Glutamatergic neuron (in vitro differentiated cells): Measurements from ENCODE around the gene FITM1. TPM values are rescaled to one million over a fixed set of nuclear protein-coding genes. Genes with fewer than 3 reads are reported as not detected.

Experiments
- DNase-seq: peaks from one replicate; pipeline ENCODE4 v3.0.0; 2022
- H3K27ac Mint-ChIP-seq: one replicate; pipeline ENCODE4 v1.8.0; 2020; ENCODE audit warnings: mild to moderate bottlenecking, mixed read lengths, inconsistent platforms; ENCODE audit not compliant: unreplicated experiment
- H3K27me3 Mint-ChIP-seq: one replicate; pipeline ENCODE4 v1.8.0; 2020; ENCODE audit warnings: mild to moderate bottlenecking, moderate library complexity, mixed read lengths, inconsistent platforms; ENCODE audit not compliant: unreplicated experiment
- H3K36me3 Mint-ChIP-seq: one replicate; pipeline ENCODE4 v1.8.0; 2020; ENCODE audit warnings: mild to moderate bottlenecking, mixed read lengths, inconsistent platforms; ENCODE audit not compliant: unreplicated experiment
- H3K4me1 Mint-ChIP-seq: one replicate; pipeline ENCODE4 v1.8.0; 2020; ENCODE audit warnings: mild to moderate bottlenecking, low read depth, mixed read lengths, inconsistent platforms; ENCODE audit not compliant: unreplicated experiment
- H3K4me3 Mint-ChIP-seq: one replicate; pipeline ENCODE4 v1.8.0; 2020; ENCODE audit warnings: mild to moderate bottlenecking, mixed read lengths, inconsistent platforms; ENCODE audit not compliant: unreplicated experiment
- H3K9me3 Mint-ChIP-seq: one replicate; pipeline ENCODE4 v1.8.0; 2020; ENCODE audit warnings: mild to moderate bottlenecking, moderate library complexity, mixed read lengths, inconsistent platforms; ENCODE audit not compliant: unreplicated experiment
- total RNA-seq: library from RNA; stranded (reverse); fragmentation: NEBNext Ultra II Directional; extraction: Animal tissue kit (Norgen Biotek cat#: 25700); gene quantifications from one replicate; pipeline ENCODE4 v1.2.1, GENCODE V29; 2021; ENCODE audit not compliant: unreplicated experiment
- TF ChIP-seq, protein P1 (sequence below): fragments of 200-600 bp; sonication (generic); IDR thresholded peaks from one replicate; pipeline ENCODE4 v1.5.0; 2021; ENCODE audit not compliant: partially characterized antibody, unreplicated experiment

FITM1 gene
- total RNA-seq, 1 donor from 2014 or later = 0.66 TPM

DNA sequence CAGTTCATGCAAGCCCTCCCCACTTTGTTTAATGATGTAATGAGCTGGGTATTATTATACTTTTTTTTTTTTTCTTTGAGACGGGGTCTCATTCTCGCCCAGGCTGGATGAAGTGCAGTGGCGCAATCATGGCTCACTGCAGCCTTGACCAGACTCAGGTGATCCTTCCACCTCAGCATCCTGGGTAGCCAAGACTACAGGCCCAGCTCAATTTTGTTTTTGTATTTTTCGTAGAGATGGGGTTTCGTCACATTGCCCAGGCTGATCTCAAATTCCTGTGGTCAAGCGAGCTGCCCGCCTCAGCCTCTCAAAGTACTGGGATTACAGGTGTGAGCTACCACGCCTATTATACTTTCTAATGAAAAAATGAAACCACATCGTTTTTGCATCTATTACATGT lies 20.4 kb upstream of the FITM1 start:
- DNase-seq = no peak
- Mint-ChIP-seq H3K27me3 (peaks cover 4% of the 10 kb centered on the region), H3K27ac (no peak overlapping the region), H3K36me3 (peaks cover 2% of the 10 kb centered on the region), H3K4me3 (no peak overlapping the region), H3K4me1 (peaks cover 2% of the 10 kb centered on the region), H3K9me3 (peaks cover 7% of the 10 kb centered on the region)
- TF ChIP-seq, protein P1, sequence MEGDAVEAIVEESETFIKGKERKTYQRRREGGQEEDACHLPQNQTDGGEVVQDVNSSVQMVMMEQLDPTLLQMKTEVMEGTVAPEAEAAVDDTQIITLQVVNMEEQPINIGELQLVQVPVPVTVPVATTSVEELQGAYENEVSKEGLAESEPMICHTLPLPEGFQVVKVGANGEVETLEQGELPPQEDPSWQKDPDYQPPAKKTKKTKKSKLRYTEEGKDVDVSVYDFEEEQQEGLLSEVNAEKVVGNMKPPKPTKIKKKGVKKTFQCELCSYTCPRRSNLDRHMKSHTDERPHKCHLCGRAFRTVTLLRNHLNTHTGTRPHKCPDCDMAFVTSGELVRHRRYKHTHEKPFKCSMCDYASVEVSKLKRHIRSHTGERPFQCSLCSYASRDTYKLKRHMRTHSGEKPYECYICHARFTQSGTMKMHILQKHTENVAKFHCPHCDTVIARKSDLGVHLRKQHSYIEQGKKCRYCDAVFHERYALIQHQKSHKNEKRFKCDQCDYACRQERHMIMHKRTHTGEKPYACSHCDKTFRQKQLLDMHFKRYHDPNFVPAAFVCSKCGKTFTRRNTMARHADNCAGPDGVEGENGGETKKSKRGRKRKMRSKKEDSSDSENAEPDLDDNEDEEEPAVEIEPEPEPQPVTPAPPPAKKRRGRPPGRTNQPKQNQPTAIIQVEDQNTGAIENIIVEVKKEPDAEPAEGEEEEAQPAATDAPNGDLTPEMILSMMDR = no peak

DNA sequence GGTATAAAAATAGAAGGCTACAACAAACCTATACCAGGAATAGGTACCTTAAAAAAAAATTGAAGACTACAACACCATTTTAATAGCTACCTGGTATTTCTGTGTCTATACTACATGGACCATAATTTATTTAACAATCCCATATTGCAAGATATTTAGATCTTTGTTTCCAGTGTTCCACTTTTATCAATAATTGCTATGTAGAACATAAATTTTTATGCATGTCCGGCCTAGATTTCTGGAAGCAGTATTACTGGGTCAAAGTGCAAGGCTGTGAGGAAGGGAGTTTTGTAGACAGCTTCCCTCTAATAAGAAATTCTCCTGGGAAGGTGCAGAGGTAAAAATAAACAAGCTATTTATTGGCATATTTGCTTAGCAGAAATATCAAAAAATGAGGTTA lies 19.9 kb upstream of the FITM1 start:
- no peak for DNase-seq
- Mint-ChIP-seq H3K27ac (no peak overlapping the region), H3K9me3 (peaks cover 9% of the 10 kb centered on the region), H3K36me3 (no peaks in the 10 kb centered on the region), H3K27me3 (peaks cover 4% of the 10 kb centered on the region), H3K4me3 (no peak overlapping the region), H3K4me1 (peaks cover 5% of the 10 kb centered on the region)
- TF ChIP-seq, protein P1 = no peak

DNA sequence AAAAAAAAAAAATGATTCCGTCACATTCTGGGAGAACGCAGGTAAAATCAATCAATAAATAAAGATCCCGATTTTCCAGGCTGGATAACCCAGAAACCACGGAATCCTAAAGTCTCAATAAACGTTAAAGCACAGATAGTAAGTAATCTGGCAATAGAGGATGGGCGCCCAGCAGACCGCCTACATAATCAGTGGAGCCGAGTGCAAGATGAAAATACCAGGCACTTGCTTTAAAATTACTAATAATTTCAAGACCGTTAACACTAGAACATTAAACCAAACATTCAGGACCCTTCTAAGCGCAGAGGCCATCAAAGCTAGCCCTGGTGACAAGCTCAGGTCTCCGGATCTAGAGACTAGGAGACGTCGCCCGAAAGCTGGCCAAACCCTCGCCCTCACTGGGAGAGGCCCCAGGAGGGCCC lies 17.1 kb upstream of the FITM1 start:
- Mint-ChIP-seq H3K36me3 (peaks cover under 1% of the 10 kb centered on the region), H3K4me3 (peak overlapping the region; percentile 97), H3K9me3 (peaks cover 9% of the 10 kb centered on the region), H3K27ac (peak overlapping the region; percentile 98), H3K4me1 (peaks cover 12% of the 10 kb centered on the region), H3K27me3 (peaks cover 4% of the 10 kb centered on the region)
- TF ChIP-seq, protein P1 = no peak
- no peak for DNase-seq

DNA sequence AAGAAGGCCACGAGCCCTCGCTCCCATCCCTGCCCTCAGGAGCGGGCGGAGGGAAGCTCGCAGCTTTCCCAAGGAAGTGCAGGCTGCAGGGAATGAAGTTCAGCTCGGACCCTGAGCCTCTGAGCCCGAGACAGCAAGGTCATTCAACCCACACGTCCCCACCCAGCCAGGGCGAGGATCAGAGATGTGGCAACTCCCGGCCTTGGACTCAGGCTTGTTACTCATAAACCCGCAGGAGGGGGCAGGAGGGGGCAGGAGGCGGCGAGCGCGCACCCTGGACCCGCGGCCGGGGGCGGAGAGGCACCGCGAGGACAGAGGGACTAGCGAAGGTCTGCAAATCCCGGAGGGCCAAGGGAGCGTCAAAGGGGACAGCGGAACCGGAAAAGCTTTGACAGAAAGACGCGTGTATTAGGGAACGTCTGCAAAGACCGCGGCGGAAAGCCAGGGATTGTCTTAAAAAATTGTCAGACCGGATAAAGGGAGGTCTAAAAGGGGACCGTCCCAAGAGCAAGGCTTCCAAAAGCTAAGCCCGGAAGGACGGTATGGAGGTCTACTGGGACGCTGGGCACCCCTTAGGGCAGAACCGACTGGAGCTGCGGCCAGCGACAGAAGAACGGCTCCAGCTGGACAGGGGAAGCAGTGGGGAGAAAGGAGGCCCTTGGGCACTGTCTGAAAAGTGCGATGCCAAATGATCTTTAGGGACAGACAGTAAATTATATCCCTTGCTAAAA lies 16.5 kb upstream of the FITM1 start:
- H3K4me3 Mint-ChIP-seq = peak overlapping the region; percentile 97
- H3K36me3 Mint-ChIP-seq = peaks cover 5% of the 10 kb centered on the region
- H3K9me3 Mint-ChIP-seq = peaks cover 11% of the 10 kb centered on the region
- peak overlapping the region; percentile 98 for H3K27ac Mint-ChIP-seq
- DNase-seq = peak; percentile 85
- TF ChIP-seq, protein P1 = no peak
- peaks cover 6% of the 10 kb centered on the region for H3K27me3 Mint-ChIP-seq
- peaks cover 10% of the 10 kb centered on the region for H3K4me1 Mint-ChIP-seq
